Panc1 (cell line): ENCODE measurements around the gene ABI3BP. TPM values are rescaled to one million over a fixed set of nuclear protein-coding genes. Genes with fewer than 3 reads are reported as not detected.

Experiments used
- ATAC-seq: fragments of 200-7000 bp; cut with Tn5 transposase; 2 replicates; pipeline ENCODE4 v1.9.1; 2020; ENCODE audit warnings: mild to moderate bottlenecking, moderate library complexity
- BruUV-seq: library from RNA; stranded (reverse); fragments of 400-500 nt; replicated peaks from 2 replicates; lab custom pipeline; 2021; lab: Mats Ljungman, UMichigan
- CTCF ChIA-PET: fragments of 300-600 bp; sonication (Branson Sonifier 250); formaldehyde crosslinking; loops from one replicate; lab custom pipeline; 2022; ENCODE audit warnings: antibody characterized with exemption; lab: Charles Lee
- POLR2A ChIA-PET: fragments of 300-600 bp; sonication (Branson Sonifier 250); formaldehyde crosslinking; loops from one replicate; lab custom pipeline; 2022; ENCODE audit warnings: antibody characterized with exemption; lab: Charles Lee
- DNase-seq: peaks from one replicate; pipeline ENCODE4 v3.0.0-alpha.2; 2010; ENCODE audit warnings: low read depth, low spot score
- H3K27ac ChIP-seq: 2 replicates; pipeline ENCODE4 v1.5.1; 2011; ENCODE audit warnings: mild to moderate bottlenecking, low read length, inconsistent platforms
- H3K27me3 ChIP-seq: fragments of 200-500 bp; sonication (Bioruptor generic); 2 replicates; pipeline ENCODE4 v1.6.0; 2014; ENCODE audit warnings: low read length, inconsistent platforms; ENCODE audit not compliant: control insufficient read depth, insufficient read depth
- H3K36me3 ChIP-seq: fragments of 200-500 bp; sonication (Bioruptor generic); 2 replicates; pipeline ENCODE4 v1.5.1; 2014; ENCODE audit warnings: inconsistent platforms, mild to moderate bottlenecking, low read length, moderate library complexity; ENCODE audit not compliant: control insufficient read depth, insufficient read depth
- H3K4me1 ChIP-seq: 2 replicates; pipeline ENCODE4 v1.5.1; 2011; ENCODE audit warnings: inconsistent platforms, mild to moderate bottlenecking, low read length, moderate library complexity; ENCODE audit not compliant: control insufficient read depth, insufficient read depth
- H3K4me3 ChIP-seq, 2 experiments: 2 replicates each; pipeline ENCODE4 v1.5.1; 2011 to 2012; ENCODE audit warnings: low read depth in 2 of 2, low read length in 2 of 2, mild to moderate bottlenecking in 2 of 2, inconsistent platforms in 1 of 2, moderate library complexity in 1 of 2
- H3K9me3 ChIP-seq: fragments of 200-500 bp; sonication (Bioruptor generic); 2 replicates; pipeline ENCODE4 v1.5.1; 2014; ENCODE audit warnings: low read depth, mild to moderate bottlenecking, inconsistent platforms, low read length, moderate library complexity; ENCODE audit not compliant: control insufficient read depth, insufficient read depth
- CTCF ChIP-seq: fragments of 450-650 bp; IDR thresholded peaks from 2 replicates; pipeline ENCODE4 v1.5.1; 2017; ENCODE audit warnings: mild to moderate bottlenecking
- POLR2AphosphoS5 ChIP-seq: IDR thresholded peaks from 2 replicates; pipeline ENCODE4 v1.6.1; 2012; ENCODE audit warnings: mild to moderate bottlenecking, low read depth, low read length, moderate library complexity
- REST ChIP-seq, 2 experiments: IDR thresholded peaks; 2 replicates each; pipeline ENCODE4 v1.6.1; 2011 to 2012; ENCODE audit warnings: low read depth in 2 of 2, control low read depth in 1 of 2, low read length in 1 of 2, mild to moderate bottlenecking in 1 of 2, moderate library complexity in 1 of 2; ENCODE audit not compliant: insufficient read depth in 1 of 2
- SIN3A ChIP-seq: IDR thresholded peaks from 2 replicates; pipeline ENCODE4 v1.6.1; 2012; ENCODE audit warnings: low read depth, mild to moderate bottlenecking, low read length, moderate library complexity, borderline replicate concordance; ENCODE audit not compliant: insufficient read depth
- TCF7L2 ChIP-seq: IDR thresholded peaks from 2 replicates; pipeline ENCODE4 v1.6.1; 2011; ENCODE audit warnings: mild to moderate bottlenecking, low read depth, low read length, inconsistent platforms
- in situ Hi-C: cut with HindIII; loops from 2 replicates; pipeline ENCODE4 v1.10.0; 2016; ENCODE audit warnings: low sequenced_read_pairs, low pct_unique_long_range_greater_than_20kb
- intact Hi-C: fragments of 100-400 bp; cut with micrococcal nuclease; formaldehyde crosslinking; loops from one replicate; pipeline ENCODE4 v1.10.0; 2022; ENCODE audit not compliant: unreplicated experiment
- total RNA-seq: library from RNA; stranded (reverse); gene quantifications from one replicate; pipeline ENCODE4 v1.2.1, GENCODE V29; 2021; ENCODE audit not compliant: unreplicated experiment

ABI3BP gene
- total RNA-seq, 1 experiment from 2014 or later: 0.21 TPM

- ChIA-PET CTCF (no interaction called here), POLR2A (no interaction called here)
- no peak overlapping the region for H3K27ac ChIP-seq
- BruUV-seq: no TSS peak
- TF ChIP-seq REST (IDR thresholded peaks at IDR 0.05; ENCODE audit: insufficient read depth in 1 of 2, low read depth in 2 of 2, low read length in 1 of 2) (no peak), TCF7L2 (no peak), POLR2AphosphoS5 (no peak), CTCF (no peak), SIN3A (no peak)
- H3K27me3 ChIP-seq: no peaks in the 10 kb centered on the region
- no peaks in the 10 kb centered on the region for H3K9me3 ChIP-seq
- DNase-seq (no peak), ATAC-seq (no peak)
- H3K36me3 ChIP-seq: no peaks in the 10 kb centered on the region
- in situ Hi-C loops (no loop called here), intact Hi-C loops (no loop called here)
- no peak overlapping the region for H3K4me3 ChIP-seq
- no peaks in the 10 kb centered on the region for H3K4me1 ChIP-seq
These were observed 213.7 kb downstream of the ABI3BP start for GRCh38 chr3:100779480-100779879.

GRCh38 chr3:100777271-100777670, 215.9 kb downstream of the ABI3BP start:
- Histone ChIP-seq H3K27me3 (no peaks in the 10 kb centered on the region), H3K27ac (no peak overlapping the region), H3K4me1 (no peaks in the 10 kb centered on the region), H3K9me3 (no peaks in the 10 kb centered on the region), H3K4me3 (no peak overlapping the region), H3K36me3 (no peaks in the 10 kb centered on the region)
- intact Hi-C loops: no loop called here
- TF ChIP-seq CTCF (no peak), REST (IDR thresholded peaks at IDR 0.05; ENCODE audit: insufficient read depth in 1 of 2, low read depth in 2 of 2, low read length in 1 of 2) (no peak), POLR2AphosphoS5 (no peak)
- ATAC-seq (no peak), DNase-seq (no peak)
- ChIA-PET POLR2A (no interaction called here), CTCF (no interaction called here)
- in situ Hi-C loops: no loop called here
- BruUV-seq: no TSS peak
